Hepatic stellate cell (primary cell): ENCODE results near the gene SLAMF9.

Source experiments
- DNase-seq: peaks from one replicate; pipeline ENCODE4 v3.0.0; 2011; ENCODE audit warnings: low spot score

The SLAMF9 gene

DNA sequence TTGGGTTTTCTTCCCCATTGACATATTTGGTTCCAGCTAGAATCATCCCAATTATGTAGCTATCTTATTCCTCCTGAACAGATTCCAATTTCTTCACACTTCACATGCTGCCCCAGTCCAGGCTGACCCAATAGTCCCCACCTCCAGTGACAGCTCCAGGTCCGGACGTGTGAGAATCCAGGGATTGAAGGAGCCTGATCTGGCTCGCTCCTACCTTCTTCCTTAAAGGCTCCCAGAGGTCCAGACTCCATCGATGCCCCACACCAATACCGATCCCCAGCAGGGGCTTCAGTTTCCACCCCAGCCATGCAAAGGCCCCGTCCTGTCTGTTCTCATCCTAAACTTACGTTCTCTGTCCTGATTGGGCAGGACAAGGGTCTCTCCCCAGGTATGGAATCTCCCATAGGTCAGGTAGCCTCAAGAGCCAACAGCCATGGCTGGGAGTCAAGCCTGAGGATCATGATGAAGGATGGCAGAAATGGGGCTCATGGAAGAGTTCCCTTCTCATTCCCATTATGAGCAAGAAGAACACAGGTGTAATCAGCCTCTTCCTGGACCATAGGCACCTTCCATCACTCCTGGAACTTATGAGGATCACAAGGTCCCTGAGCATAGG lies 20.4 kb upstream of the SLAMF9 start:
- DNase-seq = no peak

- DNase-seq = no peak
Measured at GRCh38 chr1:159973350-159973940, 19.4 kb upstream of the SLAMF9 start.

- no peak for DNase-seq
Measured at GRCh38 chr1:159972443-159973205, 18.6 kb upstream of the SLAMF9 start.

- no peak for DNase-seq
Measured at GRCh38 chr1:159970932-159971342, 16.9 kb upstream of the SLAMF9 start.

- DNase-seq = no peak
Measured at GRCh38 chr1:159968901-159969300, 14.9 kb upstream of the SLAMF9 start.

GRCh38 chr1:159965263-159965662 lies 11.2 kb upstream of the SLAMF9 start:
- DNase-seq = no peak

DNA sequence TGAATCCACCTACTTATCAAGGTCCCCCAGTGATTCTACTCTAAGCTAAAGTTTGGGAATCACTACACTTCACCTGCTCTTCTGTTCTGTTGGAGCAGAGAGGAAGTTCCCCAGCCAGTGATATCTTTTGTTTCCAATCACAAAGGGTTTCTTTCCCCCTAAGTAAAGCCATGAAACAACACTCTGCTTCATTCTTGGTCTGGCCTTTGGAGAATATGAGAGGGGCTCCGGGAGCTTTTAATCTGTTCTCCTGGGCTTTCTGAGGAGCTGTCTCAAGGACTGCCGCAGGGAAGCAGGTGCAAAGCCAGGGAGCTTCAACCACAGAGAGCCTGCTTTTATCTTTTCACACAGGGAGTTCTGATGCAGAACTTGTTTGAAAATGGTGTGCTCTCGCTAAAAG lies 10.1 kb upstream of the SLAMF9 start:
- DNase-seq = no peak

DNA sequence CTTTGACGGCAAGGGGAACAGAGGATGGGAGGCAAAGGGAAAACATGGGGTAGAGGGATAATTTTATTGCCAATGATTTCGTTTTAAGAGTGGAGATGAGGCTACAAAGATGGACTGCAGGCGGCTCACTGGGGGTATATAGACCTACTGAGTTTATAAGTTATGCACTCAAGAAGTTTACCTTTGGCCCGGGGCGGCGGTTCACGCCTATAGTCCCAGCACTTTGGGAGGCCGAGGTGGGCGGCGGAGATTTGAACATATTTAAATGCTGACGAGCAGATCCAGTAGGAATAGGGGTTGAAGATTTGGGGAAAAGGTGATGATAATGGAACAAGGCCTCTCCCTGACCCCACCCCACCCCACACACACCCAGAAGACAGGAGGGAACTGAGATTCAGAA lies 8.1 kb upstream of the SLAMF9 start:
- DNase-seq = no peak

GRCh38 chr1:159961636-159962035 lies 7.6 kb upstream of the SLAMF9 start:
- DNase-seq = no peak

- peak; percentile 41 for DNase-seq
Measured at GRCh38 chr1:159960721-159961381, 6.8 kb upstream of the SLAMF9 start.

DNA sequence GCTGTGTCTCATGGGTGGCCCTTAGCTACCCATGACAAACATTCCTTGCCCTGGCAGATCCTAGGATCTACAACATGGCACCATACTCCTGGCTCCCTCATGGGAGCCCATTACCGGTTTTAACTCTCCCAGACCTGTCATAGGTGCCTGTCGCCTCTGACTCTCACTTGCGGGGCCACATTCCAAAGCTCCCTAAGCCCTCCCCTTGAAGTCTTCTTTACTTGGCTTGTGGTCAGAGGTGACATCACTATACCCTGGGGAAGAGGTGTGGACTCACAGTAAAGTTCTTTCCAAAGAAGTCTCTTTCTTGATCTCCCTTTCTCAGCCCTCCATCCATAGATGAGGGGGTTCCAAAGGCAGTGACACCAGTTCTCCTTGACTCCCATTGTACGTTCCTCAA lies 5.4 kb upstream of the SLAMF9 start:
- DNase-seq = no peak

- no peak for DNase-seq
Measured at GRCh38 chr1:159958719-159959380, 4.8 kb upstream of the SLAMF9 start.

GRCh38 chr1:159957824-159958268 lies 3.8 kb upstream of the SLAMF9 start:
- no peak for DNase-seq

- no peak for DNase-seq
Measured at GRCh38 chr1:159955456-159955855, 1.4 kb upstream of the SLAMF9 start.

DNA sequence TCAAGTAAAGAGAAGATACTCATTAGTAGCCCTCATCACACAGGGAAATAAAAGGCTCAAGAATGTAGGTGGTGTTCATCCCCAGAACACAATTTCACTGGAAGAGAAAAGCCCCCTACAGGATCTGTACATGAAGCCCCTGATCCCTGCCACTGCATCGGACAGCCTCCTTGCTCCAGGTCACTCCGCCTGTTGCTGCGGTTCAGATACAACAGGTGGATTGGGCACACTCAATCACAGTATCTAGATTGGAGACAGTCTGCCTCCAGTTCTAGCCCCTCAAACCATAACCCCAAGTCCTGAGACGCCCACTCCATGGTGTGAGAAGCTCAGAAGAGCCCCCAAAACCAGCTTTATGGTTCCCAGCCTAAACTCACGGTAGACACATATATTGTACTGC lies 1.1 kb downstream of the SLAMF9 start:
- no peak for DNase-seq

DNA sequence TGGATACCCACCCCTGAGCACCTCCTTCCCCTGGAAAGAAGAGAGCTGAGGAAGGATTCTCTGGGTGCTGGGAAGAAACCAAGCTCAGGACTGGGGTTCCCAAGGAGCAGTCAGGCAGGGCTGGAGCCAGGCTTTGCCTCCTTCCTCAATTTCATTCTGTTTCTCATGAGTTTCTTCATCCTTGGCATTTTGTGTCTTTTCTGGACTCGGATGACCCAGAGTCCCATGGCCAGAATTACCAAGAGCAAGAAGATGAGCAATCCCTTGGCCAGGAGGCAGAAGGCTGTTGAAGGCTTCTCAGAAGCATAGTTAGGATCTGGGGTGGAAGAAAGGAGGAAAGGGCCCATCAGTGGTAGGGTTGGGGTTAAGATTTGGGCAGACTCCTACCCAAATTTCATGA lies 2.5 kb downstream of the SLAMF9 start:
- no peak for DNase-seq

- DNase-seq = no peak
Measured at GRCh38 chr1:159951016-159951415, 3.0 kb downstream of the SLAMF9 start.

GRCh38 chr1:159949981-159950381 lies 4.1 kb downstream of the SLAMF9 start:
- no peak for DNase-seq

- no peak for DNase-seq
Measured at GRCh38 chr1:159949123-159949522, 4.9 kb downstream of the SLAMF9 start.

DNA sequence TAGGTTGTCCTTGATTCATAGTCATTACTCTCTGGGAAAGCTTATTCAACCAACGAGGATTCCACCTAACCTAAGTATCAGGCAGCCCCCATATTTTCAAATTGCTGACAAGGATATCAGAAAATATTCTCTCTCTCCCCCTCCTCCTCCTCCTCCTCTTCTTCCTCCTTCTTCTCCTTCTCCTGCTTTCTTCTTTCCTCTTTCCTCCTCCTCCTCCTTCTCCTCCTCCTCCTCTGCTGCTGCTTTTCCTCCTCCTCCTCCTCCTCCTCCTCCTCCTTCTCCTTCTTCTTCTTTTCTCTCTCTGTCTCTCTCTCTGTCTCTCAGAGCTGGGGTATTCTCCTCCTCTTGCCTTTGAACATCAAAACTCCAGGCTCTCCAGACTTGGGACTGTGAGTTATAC lies 6.1 kb downstream of the SLAMF9 start:
- no peak for DNase-seq

- DNase-seq = no peak
Measured at GRCh38 chr1:159946242-159947187, 7.5 kb downstream of the SLAMF9 start.
